C4-2B (cell line): Measurements from ENCODE around the gene ACP2.

Experiments used
- CTCF ChIP-seq: fragments of 450-650 bp; conservative IDR thresholded peaks from 2 replicates; pipeline ENCODE4 v1.5.1; 2017; ENCODE audit warnings: mild to moderate bottlenecking
- ZFX ChIP-seq: fragments of 450-650 bp; IDR thresholded peaks from 2 replicates; pipeline ENCODE4 v1.6.1; 2017

GRCh38 chr11:47249378-47249715 is 733 bp upstream of the ACP2 start:
- TF ChIP-seq CTCF (no peak), ZFX (no peak)
